Activated naive CD8-positive, alpha-beta T cell treated with anti-CD3 and anti-CD28 coated beads, Interleukin-2, amount 10 ng/mL, durations not matched to agents 7 days and 5 days (primary cell): ENCODE results near the gene COL4A2. TPM values are rescaled to one million over a fixed set of nuclear protein-coding genes. Genes with fewer than 3 reads are reported as not detected.
"Not testable (repeated sequence)": the region's sequence is repeated elsewhere in the genome, so short reads cannot be mapped to it uniquely, and the experiment has no call there.

Source experiments
- ATAC-seq: fragments of 150-1000 bp; cut with Tn5 transposase; one replicate; pipeline ENCODE4 v1.10.0; 2021; ENCODE audit warnings: low read depth, moderate library complexity
- POLR2A ChIA-PET: fragments of 350-600 bp; sonication (Branson Sonifier 250); formaldehyde crosslinking; loops from one replicate; lab custom pipeline; 2021; ENCODE audit warnings: antibody characterized with exemption; lab: Charles Lee
- DNase-seq: peaks from one replicate; pipeline ENCODE4 v3.0.0; 2021
- H3K27ac Mint-ChIP-seq: one replicate; pipeline ENCODE4 v1.8.0; 2022; ENCODE audit warnings: mild to moderate bottlenecking, mixed read lengths
- H3K27me3 Mint-ChIP-seq: one replicate; pipeline ENCODE4 v1.8.0; 2022; ENCODE audit warnings: mild to moderate bottlenecking, moderate library complexity, mixed read lengths
- H3K36me3 Mint-ChIP-seq: one replicate; pipeline ENCODE4 v1.8.0; 2021; ENCODE audit warnings: mild to moderate bottlenecking, mixed read lengths
- H3K4me1 Mint-ChIP-seq: one replicate; pipeline ENCODE4 v1.8.0; 2021; ENCODE audit warnings: mixed read lengths
- H3K4me3 Mint-ChIP-seq: one replicate; pipeline ENCODE4 v1.8.0; 2022; ENCODE audit warnings: mild to moderate bottlenecking, moderate library complexity, mixed read lengths
- H3K9me3 Mint-ChIP-seq: one replicate; pipeline ENCODE4 v1.8.0; 2021; ENCODE audit warnings: mixed read lengths
- total RNA-seq, 2 experiments: library from RNA; stranded (reverse); gene quantifications; one replicate each; pipeline ENCODE4 v1.2.3, GENCODE V29; 2021

The COL4A2 gene
- total RNA-seq, 2 experiments from 2014 or later = not detected

DNA sequence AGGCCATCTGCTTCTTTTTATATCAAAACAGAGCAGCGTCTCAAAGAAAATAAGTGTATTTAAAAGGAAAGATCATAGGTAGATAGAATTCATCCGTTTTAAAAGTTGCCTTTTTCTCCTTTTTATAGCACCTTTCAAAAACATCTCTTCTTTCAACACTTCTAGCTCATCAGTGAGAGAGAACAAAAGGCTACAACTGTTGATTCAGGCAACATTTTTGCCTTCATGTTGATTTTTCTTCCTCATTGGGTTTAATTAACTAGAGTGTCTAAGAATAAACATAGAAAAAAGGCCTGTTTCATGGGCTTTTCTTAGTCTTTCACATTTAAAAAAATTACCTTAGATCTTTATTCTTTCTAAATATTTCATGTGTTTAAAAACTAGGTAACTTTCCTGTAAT lies 13.6 kb downstream of the COL4A2 start:
- ATAC-seq = no peak
- no peak for DNase-seq
- H3K9me3 Mint-ChIP-seq = no peaks in the 10 kb centered on the region
- peaks cover 37% of the 10 kb centered on the region for H3K27me3 Mint-ChIP-seq
- no peak overlapping the region for H3K27ac Mint-ChIP-seq
- no peaks in the 10 kb centered on the region for H3K36me3 Mint-ChIP-seq
- H3K4me1 Mint-ChIP-seq = peaks cover 5% of the 10 kb centered on the region
- POLR2A ChIA-PET = no interaction called here
- no peak overlapping the region for H3K4me3 Mint-ChIP-seq

DNA sequence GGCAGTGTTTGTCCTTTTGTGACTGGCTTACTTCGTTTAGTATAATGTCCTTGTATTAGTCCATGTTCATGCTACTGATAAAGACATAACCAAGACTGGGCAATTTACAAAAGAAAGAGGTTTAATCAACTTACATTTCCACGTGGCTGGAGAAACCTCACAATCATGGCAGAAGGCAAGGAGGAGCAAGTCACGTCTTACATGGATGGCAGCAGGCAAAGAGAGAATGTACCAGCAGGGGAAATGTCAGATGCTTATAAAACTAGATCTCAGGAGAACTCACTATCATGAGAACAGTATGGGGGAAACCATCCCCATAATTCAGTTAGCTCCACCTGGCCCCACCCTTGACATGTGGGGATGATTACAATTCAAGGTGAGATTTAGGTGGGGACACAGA lies 14.5 kb downstream of the COL4A2 start:
- DNase-seq, H3K36me3 Mint-ChIP-seq, ATAC-seq, POLR2A ChIA-PET, H3K27ac Mint-ChIP-seq, H3K4me3 Mint-ChIP-seq, H3K9me3 Mint-ChIP-seq, H3K4me1 Mint-ChIP-seq: not testable (repeated sequence)
- H3K27me3 Mint-ChIP-seq = peaks cover 37% of the 10 kb centered on the region

GRCh38 chr13:110322126-110322827 lies 15.2 kb downstream of the COL4A2 start:
- no peak for ATAC-seq
- Mint-ChIP-seq H3K9me3 (no peaks in the 10 kb centered on the region), H3K27me3 (peaks cover 40% of the 10 kb centered on the region), H3K4me3 (no peak overlapping the region), H3K27ac (no peak overlapping the region), H3K4me1 (peaks cover 5% of the 10 kb centered on the region), H3K36me3 (no peaks in the 10 kb centered on the region)
- POLR2A ChIA-PET = no interaction called here
- no peak for DNase-seq

- DNase-seq (no peak), ATAC-seq (no peak)
- peaks cover 5% of the 10 kb centered on the region for H3K4me1 Mint-ChIP-seq
- H3K9me3 Mint-ChIP-seq = no peaks in the 10 kb centered on the region
- POLR2A ChIA-PET = no interaction called here
- H3K4me3 Mint-ChIP-seq = no peak overlapping the region
- H3K27ac Mint-ChIP-seq = no peak overlapping the region
- no peaks in the 10 kb centered on the region for H3K36me3 Mint-ChIP-seq
- peaks cover 38% of the 10 kb centered on the region for H3K27me3 Mint-ChIP-seq
Measured at GRCh38 chr13:110322828-110323171, 15.7 kb downstream of the COL4A2 start.

DNA sequence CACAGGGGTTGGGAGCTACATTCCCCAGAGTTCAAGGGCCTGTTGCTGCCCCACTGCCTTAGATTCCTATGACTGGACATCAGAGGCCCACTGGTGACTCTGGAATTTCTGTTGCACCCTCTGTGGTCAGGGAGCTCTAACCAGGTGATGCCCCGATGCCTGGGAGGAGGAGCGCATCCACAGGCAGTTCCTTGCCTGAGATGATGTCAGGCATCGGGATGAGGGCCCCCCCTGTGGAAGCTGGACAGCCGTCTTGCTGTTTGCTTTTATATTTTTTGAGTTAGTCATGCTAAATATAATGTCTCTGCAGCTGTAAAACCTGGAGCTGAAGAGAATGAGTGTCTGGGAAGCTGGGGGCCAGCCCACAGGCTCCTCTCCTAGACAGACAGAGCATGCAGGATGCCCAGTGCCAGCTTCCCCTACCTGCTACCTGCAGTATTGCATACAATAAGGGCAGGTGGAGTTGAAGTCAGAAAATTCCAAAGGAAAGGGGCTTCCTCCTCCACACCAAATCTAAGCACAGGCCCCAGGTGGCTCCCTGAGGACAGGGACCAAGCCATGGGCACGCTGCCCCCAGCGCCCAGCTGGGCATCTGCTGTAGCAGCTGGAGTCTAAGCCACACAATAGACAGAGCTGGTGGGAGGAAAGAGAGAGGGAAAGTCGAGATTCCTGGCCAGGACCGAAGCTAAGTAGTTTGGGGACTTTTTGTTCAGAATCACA lies 16.2 kb downstream of the COL4A2 start:
- DNase-seq (no peak), ATAC-seq (no peak)
- Mint-ChIP-seq H3K9me3 (no peaks in the 10 kb centered on the region), H3K36me3 (no peaks in the 10 kb centered on the region), H3K27ac (no peak overlapping the region), H3K4me1 (peaks cover 5% of the 10 kb centered on the region), H3K4me3 (no peak overlapping the region), H3K27me3 (peaks cover 35% of the 10 kb centered on the region)
- POLR2A ChIA-PET = no interaction called here

GRCh38 chr13:110324026-110324749 lies 17.1 kb downstream of the COL4A2 start:
- Mint-ChIP-seq H3K9me3 (no peaks in the 10 kb centered on the region), H3K4me3 (no peak overlapping the region), H3K27me3 (peaks cover 38% of the 10 kb centered on the region), H3K4me1 (peaks cover 5% of the 10 kb centered on the region), H3K27ac (no peak overlapping the region), H3K36me3 (no peaks in the 10 kb centered on the region)
- DNase-seq (no peak), ATAC-seq (no peak)
- POLR2A ChIA-PET = no interaction called here

- Mint-ChIP-seq H3K4me3 (no peak overlapping the region), H3K36me3 (no peaks in the 10 kb centered on the region), H3K27ac (no peak overlapping the region), H3K9me3 (no peaks in the 10 kb centered on the region), H3K27me3 (peaks cover 45% of the 10 kb centered on the region), H3K4me1 (no peaks in the 10 kb centered on the region)
- POLR2A ChIA-PET = no interaction called here
- DNase-seq (no peak), ATAC-seq (no peak)
Measured at GRCh38 chr13:110326263-110326904, 19.3 kb downstream of the COL4A2 start.

GRCh38 chr13:110327051-110327721 lies 20.1 kb downstream of the COL4A2 start:
- Mint-ChIP-seq H3K9me3 (no peaks in the 10 kb centered on the region), H3K27ac (no peak overlapping the region), H3K4me3 (no peak overlapping the region), H3K27me3 (peaks cover 44% of the 10 kb centered on the region), H3K4me1 (no peaks in the 10 kb centered on the region), H3K36me3 (no peaks in the 10 kb centered on the region)
- no peak for ATAC-seq
- POLR2A ChIA-PET = no interaction called here
- DNase-seq = no peak

GRCh38 chr13:110328573-110328972 lies 21.5 kb downstream of the COL4A2 start:
- Mint-ChIP-seq H3K27me3 (peaks cover 44% of the 10 kb centered on the region), H3K4me1 (no peaks in the 10 kb centered on the region)
- POLR2A ChIA-PET = no interaction called here

DNA sequence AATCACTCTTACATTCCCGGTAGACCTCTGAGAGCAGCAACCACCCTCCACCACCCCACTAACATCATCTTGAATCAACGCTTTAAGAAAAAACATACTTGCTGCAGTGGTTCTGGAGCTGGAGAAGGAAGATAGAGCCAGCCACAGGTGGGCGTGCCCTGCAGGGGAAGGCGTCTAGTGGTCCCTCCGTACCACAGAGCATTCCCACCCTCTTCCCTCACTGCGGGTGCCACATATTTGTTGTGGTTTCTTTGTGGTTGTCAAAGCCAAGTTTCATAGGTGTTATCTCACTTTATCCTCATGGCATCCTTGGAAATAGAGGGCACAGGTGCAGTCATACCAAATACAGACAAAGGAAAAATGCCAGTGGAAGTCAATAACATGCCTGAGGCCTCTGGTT lies 22.2 kb downstream of the COL4A2 start:
- Mint-ChIP-seq H3K9me3 (no peaks in the 10 kb centered on the region), H3K36me3 (no peaks in the 10 kb centered on the region), H3K27me3 (peaks cover 42% of the 10 kb centered on the region), H3K4me1 (no peaks in the 10 kb centered on the region), H3K4me3 (no peak overlapping the region), H3K27ac (no peak overlapping the region)
- ATAC-seq (no peak), DNase-seq (no peak)
- POLR2A ChIA-PET = no interaction called here

More at GRCh38 chr13:110328573-110328972, 21.5 kb downstream of the COL4A2 start:
- no peak for DNase-seq
- Mint-ChIP-seq H3K36me3 (no peaks in the 10 kb centered on the region), H3K4me3 (no peak overlapping the region), H3K9me3 (no peaks in the 10 kb centered on the region), H3K27ac (no peak overlapping the region)
- no peak for ATAC-seq

GRCh38 chr13:110329798-110330461 lies 22.8 kb downstream of the COL4A2 start:
- ATAC-seq (no peak), DNase-seq (no peak)
- no peaks in the 10 kb centered on the region for H3K4me1 Mint-ChIP-seq
- peaks cover 38% of the 10 kb centered on the region for H3K27me3 Mint-ChIP-seq
- no peak overlapping the region for H3K4me3 Mint-ChIP-seq
- no peak overlapping the region for H3K27ac Mint-ChIP-seq
- no peaks in the 10 kb centered on the region for H3K36me3 Mint-ChIP-seq
- no peaks in the 10 kb centered on the region for H3K9me3 Mint-ChIP-seq
- POLR2A ChIA-PET = no interaction called here

GRCh38 chr13:110330491-110331011 lies 23.5 kb downstream of the COL4A2 start:
- ATAC-seq (no peak), DNase-seq (no peak)
- Mint-ChIP-seq H3K9me3 (no peaks in the 10 kb centered on the region), H3K4me1 (no peaks in the 10 kb centered on the region), H3K36me3 (no peaks in the 10 kb centered on the region), H3K27me3 (peaks cover 36% of the 10 kb centered on the region), H3K27ac (no peak overlapping the region), H3K4me3 (no peak overlapping the region)
- POLR2A ChIA-PET = no interaction called here
